Endothelial cell of umbilical vein (primary cell): Measurements from ENCODE around the gene SH2D6. TPM values are rescaled to one million over a fixed set of nuclear protein-coding genes. Genes with fewer than 3 reads are reported as not detected.

ENCODE experiments used
- BruUV-seq: library from RNA; stranded (reverse); fragments of 400-500 nt; replicated peaks from 2 replicates; lab custom pipeline; 2021; lab: Mats Ljungman, UMichigan
- CTCF ChIA-PET: fragments of 300-600, 350-600 bp; sonication (Branson Sonifier 250); formaldehyde crosslinking; loops from one replicate; lab custom pipeline; 2021; ENCODE audit warnings: antibody characterized with exemption, inconsistent platforms; lab: Charles Lee
- POLR2A ChIA-PET: fragments of 300-600, 350-600 bp; sonication (Branson Sonifier 250); formaldehyde crosslinking; loops from one replicate; lab custom pipeline; 2021; ENCODE audit warnings: antibody characterized with exemption, inconsistent platforms; lab: Charles Lee
- DNase-seq: peaks from one replicate; pipeline ENCODE4 v3.0.0-alpha.2; 2011; ENCODE audit warnings: low read depth, low spot score
- FAIRE-seq: peaks from 2 replicates; lab custom pipeline; 2011; peaks lifted over from hg19 to GRCh38; lab: Jason Lieb, UNC
- H2AFZ ChIP-seq: 2 replicates; pipeline ENCODE4 v1.6.0; 2012; ENCODE audit warnings: low read depth, low read length, control low read depth, inconsistent platforms
- H3K27ac ChIP-seq: 2 replicates; pipeline ENCODE4 v1.5.1; 2011; ENCODE audit warnings: low read depth, mild to moderate bottlenecking, control low read depth, low read length, moderate library complexity; ENCODE audit not compliant: insufficient read depth
- H3K27me3 ChIP-seq, 2 experiments: 2 replicates each; pipeline versions ENCODE4 v1.6.0 to v1.6.1; 2011; ENCODE audit warnings: low read length in 2 of 2, mixed read lengths in 1 of 2; ENCODE audit not compliant: control insufficient read depth in 2 of 2, insufficient read depth in 2 of 2
- H3K36me3 ChIP-seq, 2 experiments: 2 replicates in 1 of 2; 3 replicates in 1 of 2; pipeline ENCODE4 v1.5.1; 2011; ENCODE audit warnings: low read length in 2 of 2, mild to moderate bottlenecking in 1 of 2, moderate library complexity in 1 of 2; ENCODE audit not compliant: control insufficient read depth in 2 of 2, insufficient read depth in 2 of 2; ENCODE audit errors: extremely low read depth in 1 of 2
- H3K4me1 ChIP-seq: 3 replicates; pipeline ENCODE4 v1.5.1; 2011; ENCODE audit warnings: mild to moderate bottlenecking, low read length; ENCODE audit not compliant: control insufficient read depth, insufficient read depth; ENCODE audit errors: extremely low read depth
- H3K4me2 ChIP-seq: 2 replicates; pipeline ENCODE4 v1.6.1; 2011; ENCODE audit warnings: low read length, control low read depth, mixed read lengths; ENCODE audit not compliant: insufficient read depth
- H3K4me3 ChIP-seq, 3 experiments: fragments of 200-600 bp in 1 of 3; sonication (generic), shearing (Covaris generic) in 1 of 3; replicated peaks in 1 of 3; 2 replicates each; pipeline ENCODE4 v1.5.1; 2011 to 2016; ENCODE audit warnings: control low read depth in 3 of 3, low read length in 3 of 3, mild to moderate bottlenecking in 2 of 3, inconsistent platforms in 1 of 3, low read depth in 1 of 3, moderate library complexity in 1 of 3; ENCODE audit not compliant: insufficient read depth in 1 of 3
- H3K79me2 ChIP-seq: 2 replicates; pipeline ENCODE4 v1.6.0; 2012; ENCODE audit warnings: low read length, inconsistent platforms; ENCODE audit not compliant: control insufficient read depth, insufficient read depth
- H3K9ac ChIP-seq: replicated peaks from 2 replicates; pipeline ENCODE3; 2011; ENCODE audit warnings: low read length, control low read depth; ENCODE audit not compliant: insufficient read depth; ENCODE audit errors: extremely low read depth
- H3K9me1 ChIP-seq: replicated peaks from 3 replicates; pipeline ENCODE4 v1.6.0; 2011; ENCODE audit warnings: mild to moderate bottlenecking, low read length; ENCODE audit not compliant: control insufficient read depth, insufficient read depth; ENCODE audit errors: extremely low read depth
- H3K9me3 ChIP-seq: replicated peaks from 2 replicates; pipeline ENCODE4 v1.5.1; 2012; ENCODE audit warnings: low read length, inconsistent platforms; ENCODE audit not compliant: control insufficient read depth, insufficient read depth
- H4K20me1 ChIP-seq: replicated peaks from 2 replicates; pipeline ENCODE3; 2011; ENCODE audit warnings: mild to moderate bottlenecking, low read length; ENCODE audit not compliant: control insufficient read depth, insufficient read depth; ENCODE audit errors: extremely low read depth
- CTCF ChIP-seq, 2 donors: IDR thresholded peaks; 1 replicate in 1 of 2; 2 replicates in 1 of 2; pipeline ENCODE4 v1.5.1; 2011; ENCODE audit warnings: low read length in 2 of 2, mild to moderate bottlenecking in 2 of 2, moderate library complexity in 2 of 2, control low read depth in 1 of 2, inconsistent platforms in 1 of 2, low read depth in 1 of 2; ENCODE audit not compliant: insufficient read depth in 1 of 2; ENCODE audit errors: extremely low read depth in 1 of 2
- EZH2 ChIP-seq: IDR thresholded peaks from 2 replicates; pipeline ENCODE4 v1.6.1; 2012; ENCODE audit warnings: borderline replicate concordance, low read depth, mild to moderate bottlenecking, moderate library complexity, low read length, inconsistent platforms; ENCODE audit not compliant: severe bottlenecking
- FOS ChIP-seq: IDR thresholded peaks from 2 replicates; pipeline ENCODE4 v1.6.1; 2011; ENCODE audit warnings: mild to moderate bottlenecking, low read length, moderate library complexity, borderline replicate concordance; ENCODE audit not compliant: insufficient read depth
- GATA2 ChIP-seq: IDR thresholded peaks from 2 replicates; pipeline ENCODE4 v1.7.0; 2011; ENCODE audit warnings: low read depth, mild to moderate bottlenecking, moderate library complexity, mixed read lengths, low read length; ENCODE audit not compliant: insufficient read length, insufficient read depth
- JUN ChIP-seq: IDR thresholded peaks from 2 replicates; pipeline ENCODE4 v1.6.1; 2011; ENCODE audit warnings: borderline replicate concordance, low read depth; ENCODE audit not compliant: insufficient read length, insufficient read depth
- MAX ChIP-seq: IDR thresholded peaks from 2 replicates; pipeline ENCODE4 v1.6.1; 2011; ENCODE audit not compliant: insufficient read depth, insufficient read length
- MYC ChIP-seq: IDR thresholded peaks from one replicate; pipeline ENCODE4 v1.6.1; 2011; ENCODE audit warnings: mild to moderate bottlenecking, low read depth, low read length
- POLR2A ChIP-seq: IDR thresholded peaks from 2 replicates; pipeline ENCODE4 v1.6.1; 2012; ENCODE audit warnings: low read depth, mild to moderate bottlenecking, control low read depth, low read length
- POLR2AphosphoS5 ChIP-seq: IDR thresholded peaks from 2 replicates; pipeline ENCODE4 v1.6.1; 2012; ENCODE audit warnings: low read depth, mild to moderate bottlenecking, control low read depth, low read length, moderate library complexity; ENCODE audit not compliant: insufficient read depth
- dilution Hi-C: fragments of 300-500 bp; cut with MboI; formaldehyde crosslinking; loops from one replicate; pipeline ENCODE4 v1.15.0; 2019; ENCODE audit warnings: low sequenced_read_pairs; ENCODE audit not compliant: extremely low pct_ligation_motif_present
- intact Hi-C: fragments of 100-400 bp; cut with micrococcal nuclease; formaldehyde crosslinking; loops from one replicate; pipeline ENCODE4 v1.10.0; 2022
- polyA plus RNA-seq, 4 experiments: library from polyadenylated mRNA; depleted of rRNA in 3 of 4; stranded (reverse) in 3 of 4; unstranded in 1 of 4; fragments of >200 nt; gene quantifications; 2 replicates each; pipeline versions ENCODE4 v1.2.1 to v1.2.3, GENCODE V29; 2011 to 2012; ENCODE audit warnings: missing spikeins in 1 of 4
- total RNA-seq: library from RNA; stranded (reverse); gene quantifications from 2 replicates; pipeline ENCODE4 v1.2.3, GENCODE V29; 2021

Gene SH2D6
- total and polyA plus RNA-seq, 2 donors (not counting 3 experiments of a cell fraction or from before 2014, with no cell fraction given), result 0.53 TPM; not detected in 1

- POLR2A ChIA-PET, result interaction anchor here (0.9 kb wide), 1 partner anchor 99 kb away, joined by 3 read pairs; the partner anchor contains the start of gene MAT2A
- no peak overlapping the region for H3K9ac ChIP-seq
- FAIRE-seq, result no peak
- H3K79me2 ChIP-seq, result no peaks in the 10 kb centered on the region
- intact Hi-C loops (no loop called here), dilution Hi-C loops (no loop called here)
- no peaks in the 10 kb centered on the region for H3K36me3 ChIP-seq
- DNase-seq, result no peak
- no peaks in the 10 kb centered on the region for H3K9me3 ChIP-seq
- H3K4me2 ChIP-seq, result no peak overlapping the region
- no TSS peak for BruUV-seq
- no peak overlapping the region for H3K27ac ChIP-seq
- H3K27me3 ChIP-seq, result no peaks in the 10 kb centered on the region
- no peak overlapping the region for H3K4me3 ChIP-seq
- peaks cover 17% of the 10 kb centered on the region for H3K4me1 ChIP-seq
- TF ChIP-seq MYC (no peak), JUN (no peak), FOS (no peak)
- H3K9me1 ChIP-seq, result no peaks in the 10 kb centered on the region
- CTCF ChIA-PET, result no interaction called here
- no peak overlapping the region for H2AFZ ChIP-seq
- H4K20me1 ChIP-seq, result no peaks in the 10 kb centered on the region
These were observed 21.5 kb downstream of the SH2D6 start for GRCh38 chr2:85439986-85440385.

- TF ChIP-seq GATA2, result no peak
- TF ChIP-seq JUN, result no peak
- TF ChIP-seq EZH2, result no peak
- no peak for TF ChIP-seq POLR2AphosphoS5
- no peak for TF ChIP-seq MYC
- TF ChIP-seq POLR2A, result no peak
- TF ChIP-seq CTCF (IDR thresholded peaks at IDR 0.05; ENCODE audit: extremely low read depth in 1 of 2, insufficient read depth in 1 of 2, low read depth in 1 of 2, low read length in 2 of 2), result no peak
- no peak for TF ChIP-seq MAX
- no peak for TF ChIP-seq FOS
- no TSS peak for BruUV-seq
- dilution Hi-C loops, result no loop called here
- Histone ChIP-seq H3K36me3 (no peaks in the 10 kb centered on the region), H3K4me2 (no peak overlapping the region), H3K4me1 (peaks cover 17% of the 10 kb centered on the region), H3K4me3 (no peak overlapping the region), H3K27ac (no peak overlapping the region), H3K9ac (no peak overlapping the region), H3K9me1 (no peaks in the 10 kb centered on the region), H3K79me2 (no peaks in the 10 kb centered on the region), H4K20me1 (no peaks in the 10 kb centered on the region), H2AFZ (no peak overlapping the region), H3K9me3 (no peaks in the 10 kb centered on the region), H3K27me3 (no peaks in the 10 kb centered on the region)
- POLR2A ChIA-PET, result interaction anchor here (0.9 kb wide), 1 partner anchor 98 kb away, joined by 3 read pairs; the partner anchor contains the start of gene MAT2A
- FAIRE-seq (no peak), DNase-seq (no peak)
- intact Hi-C loops, result no loop called here
- CTCF ChIA-PET, result no interaction called here
These were observed 22.2 kb downstream of the SH2D6 start for GRCh38 chr2:85440729-85441128.
